Measurements from ENCODE around the gene ZNF106.

GRCh38 chr15:42504631-42505030, 13.7 kb upstream of the ZNF106 start:
- TF ChIP-seq POLR2AphosphoS5 (IDR thresholded peaks at IDR 0.05; ENCODE audit: borderline replicate concordance, low read depth, low read length) (no peak), EZH2 (IDR thresholded peaks at IDR 0.05) (no peak)
